GM23338 (cell line): ENCODE measurements around the gene CELA2B. TPM values are rescaled to one million over a fixed set of nuclear protein-coding genes. Genes with fewer than 3 reads are reported as not detected.
"Not testable (repeated sequence)": the region's sequence is repeated elsewhere in the genome, so short reads cannot be mapped to it uniquely, and the experiment has no call there.

Experiments used
- ATAC-seq: fragments of 200-7000 bp; cut with Tn5 transposase; 3 replicates; pipeline ENCODE4 v1.9.1; 2020
- DNase-seq: peaks from one replicate; pipeline ENCODE4 v3.0.0-alpha.2; 2015; ENCODE audit warnings: low spot score
- H2AFZ ChIP-seq: fragments of 200-600 bp; sonication (generic); 2 replicates; pipeline ENCODE4 v1.8.0; 2016; ENCODE audit warnings: antibody characterized with exemption, mild to moderate bottlenecking, moderate library complexity
- H3F3A ChIP-seq: fragments of 200-600 bp; sonication (generic); replicated peaks from 2 replicates; pipeline ENCODE4 v1.8.0; 2017; ENCODE audit warnings: antibody characterized with exemption, mixed run types, low read depth
- H3K27ac ChIP-seq: fragments of 200-600 bp; sonication (generic); 2 replicates; pipeline ENCODE4 v1.6.1; 2016; ENCODE audit warnings: low read depth
- H3K27me3 ChIP-seq: fragments of 200-600 bp; sonication (generic); 2 replicates; pipeline ENCODE4 v1.8.0; 2016; ENCODE audit warnings: mild to moderate bottlenecking, mixed run types, moderate library complexity; ENCODE audit not compliant: insufficient read depth
- H3K36me3 ChIP-seq: fragments of 200-600 bp; sonication (generic); 2 replicates; pipeline ENCODE4 v1.8.0; 2016; ENCODE audit warnings: mild to moderate bottlenecking; ENCODE audit not compliant: insufficient read depth
- H3K4me1 ChIP-seq: fragments of 200-600 bp; sonication (generic); 2 replicates; pipeline ENCODE4 v1.8.0; 2016; ENCODE audit warnings: mild to moderate bottlenecking, moderate library complexity; ENCODE audit not compliant: insufficient read depth
- H3K4me2 ChIP-seq: fragments of 200-600 bp; sonication (generic); 2 replicates; pipeline ENCODE4 v1.7.1; 2017; ENCODE audit warnings: mixed run types
- H3K4me3 ChIP-seq: fragments of 200-600 bp; sonication (generic); 2 replicates; pipeline ENCODE4 v1.6.1; 2016; ENCODE audit warnings: mixed run types
- H3K79me2 ChIP-seq: fragments of 200-600 bp; sonication (generic); replicated peaks from 2 replicates; pipeline ENCODE4 v1.8.0; 2017; ENCODE audit warnings: mild to moderate bottlenecking; ENCODE audit not compliant: insufficient read depth
- H3K9me2 ChIP-seq: fragments of 200-600 bp; sonication (generic); 2 replicates; pipeline ENCODE4 v1.8.0; 2017; ENCODE audit not compliant: insufficient read depth
- H4K20me1 ChIP-seq: fragments of 200-600 bp; sonication (generic); replicated peaks from 2 replicates; pipeline ENCODE4 v1.8.0; 2017; ENCODE audit warnings: mild to moderate bottlenecking; ENCODE audit not compliant: insufficient read depth
- H3K27ac Mint-ChIP-seq: 2 replicates; pipeline ENCODE4 v1.8.0; 2020; ENCODE audit warnings: inconsistent platforms, mild to moderate bottlenecking, moderate library complexity, mixed read lengths
- H3K27me3 Mint-ChIP-seq: 3 replicates; pipeline ENCODE4 v1.8.0; 2022; ENCODE audit warnings: low read depth, mild to moderate bottlenecking, moderate library complexity, mixed read lengths, inconsistent platforms; ENCODE audit not compliant: insufficient read depth, poor library complexity
- H3K36me3 Mint-ChIP-seq: 3 replicates; pipeline ENCODE4 v1.8.0; 2021; ENCODE audit warnings: low read depth, mild to moderate bottlenecking, inconsistent platforms, moderate library complexity, mixed read lengths
- H3K4me1 Mint-ChIP-seq: 3 replicates; pipeline ENCODE4 v1.8.0; 2020; ENCODE audit warnings: mild to moderate bottlenecking, inconsistent platforms, mixed read lengths
- H3K4me3 Mint-ChIP-seq: 3 replicates; pipeline ENCODE4 v1.8.0; 2021; ENCODE audit warnings: moderate library complexity, mild to moderate bottlenecking, inconsistent platforms, mixed read lengths
- H3K9me3 Mint-ChIP-seq: 3 replicates; pipeline ENCODE4 v1.8.0; 2020; ENCODE audit warnings: moderate library complexity, mild to moderate bottlenecking, inconsistent platforms, mixed read lengths
- CREB1 ChIP-seq: fragments of 250-450 bp; sonication (Bioruptor Pico); IDR thresholded peaks from 2 replicates; pipeline ENCODE4 v1.5.0; 2020; ENCODE audit warnings: low read depth, mild to moderate bottlenecking, moderate library complexity
- POLR2AphosphoS5 ChIP-seq: IDR thresholded peaks from 2 replicates; pipeline ENCODE4 v1.6.1; 2016; ENCODE audit warnings: antibody characterized with exemption, low read depth
- polyA plus RNA-seq: library from polyadenylated mRNA; unstranded; fragments of >200 nt; fragmentation: Nextera tagmentation; extraction: Ambion mirVana; gene quantifications from 2 replicates; pipeline ENCODE4 v1.2.1, GENCODE V29; 2016
- total RNA-seq: library from RNA; depleted of rRNA; stranded (reverse); fragments of >200 nt; shearing (Covaris generic); gene quantifications from 2 replicates; pipeline ENCODE4 v1.2.3, GENCODE V29; 2014
- TF ChIP-seq, protein P1 (sequence below), 2 experiments: fragments of 200-600 bp in 1 of 2; sonication (generic) in 1 of 2; conservative IDR thresholded peaks; 2 replicates each; pipeline versions ENCODE4 v1.5.1 to v1.6.1; 2016 to 2017; ENCODE audit warnings: antibody characterized with exemption in 2 of 2, low read depth in 2 of 2, mild to moderate bottlenecking in 2 of 2, moderate library complexity in 1 of 2

The CELA2B gene
- total and polyA plus RNA-seq, 2 experiments from 2014 or later: not detected

DNA sequence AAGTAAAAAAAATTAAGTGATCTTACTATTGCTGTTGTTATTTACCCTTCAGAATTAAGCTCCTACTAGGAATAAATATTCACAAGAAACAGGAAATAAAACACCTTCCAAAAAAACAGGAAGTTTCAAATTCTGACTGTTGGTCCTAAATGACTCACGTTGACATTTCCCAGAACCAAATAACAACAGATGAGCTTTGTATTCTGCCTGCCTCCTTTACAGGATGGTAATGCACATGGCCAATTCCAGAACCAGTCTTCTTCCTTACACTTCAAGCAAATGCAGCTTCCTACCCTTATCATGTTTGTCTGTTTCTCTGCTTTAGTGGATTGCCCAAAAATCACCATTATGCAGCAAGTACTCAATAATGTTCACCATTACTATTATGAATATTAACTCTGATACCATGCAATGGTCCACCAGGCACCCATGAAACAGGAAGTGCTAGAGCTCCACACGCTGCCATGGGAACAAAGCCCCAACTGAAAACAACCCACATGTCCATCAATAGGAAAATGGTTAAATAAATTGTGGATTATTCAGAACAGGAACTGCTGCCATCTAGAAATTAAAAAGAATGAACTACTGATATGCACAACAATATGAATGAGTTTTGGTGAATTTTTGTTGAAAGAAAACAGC, 39.2 kb downstream of the CELA2B start (continued):
- TF ChIP-seq, protein P1, sequence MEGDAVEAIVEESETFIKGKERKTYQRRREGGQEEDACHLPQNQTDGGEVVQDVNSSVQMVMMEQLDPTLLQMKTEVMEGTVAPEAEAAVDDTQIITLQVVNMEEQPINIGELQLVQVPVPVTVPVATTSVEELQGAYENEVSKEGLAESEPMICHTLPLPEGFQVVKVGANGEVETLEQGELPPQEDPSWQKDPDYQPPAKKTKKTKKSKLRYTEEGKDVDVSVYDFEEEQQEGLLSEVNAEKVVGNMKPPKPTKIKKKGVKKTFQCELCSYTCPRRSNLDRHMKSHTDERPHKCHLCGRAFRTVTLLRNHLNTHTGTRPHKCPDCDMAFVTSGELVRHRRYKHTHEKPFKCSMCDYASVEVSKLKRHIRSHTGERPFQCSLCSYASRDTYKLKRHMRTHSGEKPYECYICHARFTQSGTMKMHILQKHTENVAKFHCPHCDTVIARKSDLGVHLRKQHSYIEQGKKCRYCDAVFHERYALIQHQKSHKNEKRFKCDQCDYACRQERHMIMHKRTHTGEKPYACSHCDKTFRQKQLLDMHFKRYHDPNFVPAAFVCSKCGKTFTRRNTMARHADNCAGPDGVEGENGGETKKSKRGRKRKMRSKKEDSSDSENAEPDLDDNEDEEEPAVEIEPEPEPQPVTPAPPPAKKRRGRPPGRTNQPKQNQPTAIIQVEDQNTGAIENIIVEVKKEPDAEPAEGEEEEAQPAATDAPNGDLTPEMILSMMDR (conservative IDR thresholded peaks at IDR 0.05; ENCODE audit: low read depth in 2 of 2): no peak
- TF ChIP-seq CREB1 (CRISPR knock-in tag): no peak

DNA sequence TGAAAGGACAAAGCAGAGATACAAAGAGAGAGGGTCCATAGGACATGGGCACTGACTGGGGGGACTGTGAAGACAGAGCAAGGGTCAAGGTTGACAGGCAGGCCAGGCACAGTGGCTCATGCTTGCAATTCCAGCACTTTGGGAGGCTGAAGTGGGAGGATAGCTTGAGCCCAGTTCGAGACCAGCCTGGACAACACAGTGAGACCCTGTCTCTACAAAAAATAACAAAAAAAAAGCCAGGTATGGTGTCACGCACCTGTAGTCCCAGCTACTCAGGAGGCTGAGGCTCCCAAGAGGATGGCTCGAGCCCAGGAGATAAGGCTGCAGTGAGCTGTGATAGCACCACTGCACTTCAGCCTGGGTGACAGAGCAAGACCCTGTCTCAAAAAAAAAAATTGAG, 43.7 kb downstream of the CELA2B start:
- TF ChIP-seq, protein P1 (conservative IDR thresholded peaks at IDR 0.05; ENCODE audit: low read depth in 2 of 2): no peak
- TF ChIP-seq POLR2AphosphoS5: no peak
- Histone ChIP-seq H3K27ac (no peak overlapping the region), H2AFZ (no peak overlapping the region), H3K27me3 (no peaks in the 10 kb centered on the region), H3K4me2 (no peak overlapping the region), H3K36me3 (no peaks in the 10 kb centered on the region), H4K20me1 (no peaks in the 10 kb centered on the region; the same call in 1 of the 2 replicates), H3K9me2 (no peaks in the 10 kb centered on the region), H3F3A (0 out of 2 replicates have a peak, but pooled peaks cover 2% of the 10 kb centered on the region), H3K79me2 (peaks cover 29% of the 10 kb centered on the region; the same call in 1 of the 2 replicates), H3K4me3 (no peak overlapping the region), H3K4me1 (peaks cover 6% of the 10 kb centered on the region)
- ATAC-seq: no peak
- peaks cover 17% of the 10 kb centered on the region for H3K36me3 Mint-ChIP-seq
- no peaks in the 10 kb centered on the region for H3K27me3 Mint-ChIP-seq
- H3K4me3 Mint-ChIP-seq: no peak overlapping the region
- H3K27ac Mint-ChIP-seq: no peak overlapping the region
- H3K4me1 Mint-ChIP-seq: peaks cover 21% of the 10 kb centered on the region
- DNase-seq: no peak
- no peaks in the 10 kb centered on the region for H3K9me3 Mint-ChIP-seq

DNA sequence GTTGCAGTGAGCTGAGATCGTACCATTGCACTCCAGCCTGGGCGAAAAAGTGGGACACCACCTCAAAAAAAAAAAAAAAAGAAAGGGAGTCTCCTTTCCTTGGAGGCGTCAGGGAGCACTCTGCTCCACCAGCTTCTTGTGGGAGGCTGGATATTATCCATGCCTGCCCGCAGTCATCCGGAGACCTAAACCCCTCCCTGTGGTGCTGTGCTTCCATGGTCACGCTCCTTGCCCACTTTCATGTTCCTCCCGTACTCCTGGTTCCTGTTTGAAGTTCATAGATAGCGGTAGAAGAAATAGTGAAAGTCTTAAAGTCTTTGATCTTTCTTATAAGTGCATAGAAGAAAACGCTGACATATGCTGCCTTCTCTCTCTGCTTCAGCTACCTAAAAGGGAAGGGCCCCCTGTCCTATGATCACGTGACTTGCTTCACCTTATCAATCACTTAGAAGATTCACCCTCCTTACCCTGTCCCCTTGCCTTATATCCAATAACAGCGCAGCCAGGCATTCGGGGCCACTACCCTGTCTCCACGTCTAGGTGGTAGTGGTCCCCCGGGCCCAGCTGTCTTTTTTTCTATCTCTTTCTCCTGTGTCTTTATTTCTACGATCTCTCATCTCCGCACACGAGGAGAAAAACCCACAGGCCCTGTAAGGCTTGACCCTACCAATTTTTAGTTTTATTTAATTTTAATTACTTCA, 45.5 kb downstream of the CELA2B start:
- H3F3A ChIP-seq, H3K27ac Mint-ChIP-seq, H3K36me3 ChIP-seq, H4K20me1 ChIP-seq, H3K27me3 Mint-ChIP-seq, H3K27ac ChIP-seq, H3K4me3 Mint-ChIP-seq, ATAC-seq, H3K27me3 ChIP-seq, H3K9me2 ChIP-seq, DNase-seq, H3K4me2 ChIP-seq, H3K9me3 Mint-ChIP-seq, H2AFZ ChIP-seq, H3K4me3 ChIP-seq: not testable (repeated sequence)
- H3K4me1 Mint-ChIP-seq: peaks cover 31% of the 10 kb centered on the region
- peaks cover 17% of the 10 kb centered on the region for H3K36me3 Mint-ChIP-seq
- peaks cover 25% of the 10 kb centered on the region; the same call in 1 of the 2 replicates for H3K79me2 ChIP-seq
- peaks cover 15% of the 10 kb centered on the region for H3K4me1 ChIP-seq
